Dedifferentiated amniotic fluid mesenchymal stem cell (primary cell): Measurements from ENCODE around the gene NINL.
A peak's percentile ranks its signal among the peaks of the same experiment; 100 is the strongest.
"Not testable (repeated sequence)": the region's sequence is repeated elsewhere in the genome, so short reads cannot be mapped to it uniquely, and the experiment has no call there.

Experiments
- DNase-seq: peaks from one replicate; pipeline ENCODE4 v3.0.0-alpha.2; 2016; ENCODE audit errors: extremely low spot score

The NINL gene

DNA sequence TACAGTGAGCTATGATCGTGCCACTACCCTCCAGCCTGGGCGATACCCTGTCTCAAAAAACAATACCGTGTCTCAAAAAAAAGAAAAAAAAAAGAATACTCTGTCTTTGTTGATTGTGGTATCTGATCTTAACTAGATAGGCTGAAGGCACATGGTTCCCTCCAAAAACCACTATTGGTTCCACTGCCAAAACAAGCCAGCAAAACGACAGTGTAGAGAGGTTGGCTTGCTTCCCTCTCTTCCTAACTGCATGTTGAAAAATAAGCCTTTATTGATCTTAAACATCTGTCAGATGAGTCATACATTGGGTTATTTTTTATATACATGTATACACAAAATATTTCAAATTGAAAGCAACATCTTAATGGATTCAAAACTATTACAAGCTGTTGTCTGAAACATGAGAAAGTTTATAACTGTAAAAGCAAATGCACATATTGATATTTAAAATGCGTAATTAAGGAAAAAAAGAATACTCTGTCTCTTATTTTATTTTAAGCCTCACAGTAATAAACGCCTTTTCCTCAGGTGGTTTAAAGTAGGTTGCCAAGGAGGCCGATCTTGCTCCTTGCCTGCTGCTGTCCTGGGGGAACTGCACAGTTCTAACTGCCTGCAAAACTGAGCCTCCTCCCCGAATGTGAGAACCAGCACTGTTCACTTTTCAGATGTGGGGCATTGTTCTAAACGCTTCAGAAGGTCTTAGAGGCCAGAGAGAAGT, 7.0 kb upstream of the NINL start:
- DNase-seq = no peak

DNA sequence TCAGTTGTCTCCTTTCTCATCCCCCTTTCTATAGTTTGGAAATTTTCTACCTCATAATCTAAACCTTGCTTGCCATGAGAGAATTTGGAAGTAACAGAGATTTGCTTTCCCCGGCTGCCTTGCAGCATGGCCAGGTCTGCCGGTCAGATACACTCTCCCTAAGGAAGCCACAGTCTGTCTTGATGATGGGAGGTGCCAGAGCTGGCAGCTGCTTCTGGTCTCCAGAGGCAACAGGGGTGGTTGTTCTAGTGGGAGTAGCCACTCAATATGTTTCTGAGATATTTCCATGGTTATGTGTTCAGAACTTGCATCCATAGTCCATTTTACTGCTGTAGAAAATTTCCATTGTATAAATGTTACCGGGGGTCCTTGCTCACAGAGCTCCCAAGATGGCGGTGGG, 5.4 kb upstream of the NINL start:
- DNase-seq = not testable (repeated sequence)

DNA sequence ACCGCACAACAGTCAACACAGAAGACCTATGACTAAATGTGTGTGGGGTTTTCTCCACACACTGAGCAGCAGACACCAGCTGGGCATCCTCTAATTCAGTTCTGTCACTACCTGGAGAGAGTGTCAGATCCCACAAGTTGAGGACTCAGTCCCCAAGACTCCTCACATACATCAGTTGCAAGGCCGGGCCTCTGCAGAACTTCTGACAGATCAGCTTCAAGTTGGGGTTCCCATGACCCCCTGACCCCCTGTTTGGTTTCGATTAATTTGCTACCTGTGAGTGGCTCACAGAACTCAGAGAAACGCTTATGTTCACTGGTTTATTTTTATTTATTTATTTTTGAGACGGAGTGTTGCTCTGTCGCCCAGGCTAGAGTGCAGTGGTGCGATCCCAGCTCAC, 3.2 kb upstream of the NINL start:
- DNase-seq = no peak

DNA sequence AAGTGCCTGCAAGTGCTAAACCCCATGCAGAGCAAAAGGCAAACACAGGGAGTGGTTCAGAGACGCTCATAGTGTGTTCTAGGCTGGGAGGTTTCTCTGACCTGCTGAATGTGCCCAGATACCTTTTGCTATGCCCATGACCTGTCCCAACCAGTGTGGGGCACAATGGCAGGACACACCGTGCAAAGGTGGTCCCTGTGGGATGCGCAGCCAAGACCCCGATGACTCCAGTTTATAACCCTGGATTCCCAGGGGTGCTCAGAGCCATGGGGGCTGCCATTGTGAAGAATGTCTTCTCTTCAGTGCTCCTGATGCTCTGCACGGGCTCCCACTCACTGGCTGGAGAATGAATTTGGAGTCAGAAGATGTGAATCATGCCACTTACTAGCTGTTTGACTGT, 2.2 kb upstream of the NINL start:
- no peak for DNase-seq

DNA sequence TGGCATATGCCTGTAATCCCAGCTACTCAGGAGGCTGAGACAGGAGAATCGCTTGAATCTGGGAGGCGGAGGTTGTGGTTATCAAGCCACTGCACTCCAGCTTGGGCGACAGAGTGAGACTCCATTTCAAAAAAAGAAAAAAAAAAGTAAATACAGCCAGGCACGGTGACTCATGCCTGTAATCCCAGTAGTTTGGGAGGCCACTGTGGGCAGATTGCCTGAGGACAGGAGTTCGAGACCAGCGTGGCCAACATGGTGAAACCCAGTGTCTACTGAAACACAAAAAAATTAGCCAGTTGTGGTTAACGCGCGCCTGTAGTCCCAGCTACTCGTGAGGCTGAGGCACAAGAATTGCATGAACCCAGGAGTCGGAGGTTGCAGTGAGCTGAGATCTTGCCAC, 1.5 kb upstream of the NINL start:
- no peak for DNase-seq

DNA sequence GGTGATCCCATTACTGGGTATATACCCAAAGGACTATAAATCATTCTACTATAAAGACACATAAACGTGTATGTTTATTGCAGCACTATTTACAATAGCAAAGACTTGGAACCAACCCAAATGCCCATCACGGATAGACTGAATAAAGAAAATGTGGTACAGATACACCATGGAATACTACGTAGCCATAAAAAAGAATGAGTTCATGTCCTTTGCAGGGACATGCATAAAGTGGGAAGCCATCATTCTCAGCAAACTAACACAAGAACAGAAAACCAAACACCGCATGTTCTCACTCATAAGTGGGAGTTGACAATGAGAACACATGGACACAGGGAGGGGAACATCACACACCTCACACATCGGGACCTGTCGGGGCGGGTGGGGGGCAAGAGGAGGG, 1.7 kb downstream of the NINL start:
- DNase-seq = not testable (repeated sequence)

DNA sequence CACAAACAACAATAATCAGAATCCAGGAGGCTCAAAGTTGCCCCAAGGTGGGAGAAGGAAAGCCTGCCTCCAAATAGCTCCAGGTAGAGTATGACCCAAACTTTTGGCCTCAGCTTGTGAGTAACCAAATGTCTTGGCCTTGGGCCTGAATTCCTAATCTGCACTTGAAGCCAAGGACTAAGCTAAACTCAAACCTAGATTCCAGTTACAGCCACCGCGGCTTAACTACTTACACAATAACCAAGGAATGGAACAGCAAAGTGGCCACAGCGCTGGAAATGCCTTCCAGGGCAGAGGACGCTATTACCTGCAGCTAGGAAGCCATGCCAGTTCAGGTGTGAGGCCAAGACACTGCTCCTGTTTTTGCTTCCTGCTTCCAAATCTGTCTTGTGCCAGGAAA, 4.6 kb downstream of the NINL start:
- no peak for DNase-seq

DNA sequence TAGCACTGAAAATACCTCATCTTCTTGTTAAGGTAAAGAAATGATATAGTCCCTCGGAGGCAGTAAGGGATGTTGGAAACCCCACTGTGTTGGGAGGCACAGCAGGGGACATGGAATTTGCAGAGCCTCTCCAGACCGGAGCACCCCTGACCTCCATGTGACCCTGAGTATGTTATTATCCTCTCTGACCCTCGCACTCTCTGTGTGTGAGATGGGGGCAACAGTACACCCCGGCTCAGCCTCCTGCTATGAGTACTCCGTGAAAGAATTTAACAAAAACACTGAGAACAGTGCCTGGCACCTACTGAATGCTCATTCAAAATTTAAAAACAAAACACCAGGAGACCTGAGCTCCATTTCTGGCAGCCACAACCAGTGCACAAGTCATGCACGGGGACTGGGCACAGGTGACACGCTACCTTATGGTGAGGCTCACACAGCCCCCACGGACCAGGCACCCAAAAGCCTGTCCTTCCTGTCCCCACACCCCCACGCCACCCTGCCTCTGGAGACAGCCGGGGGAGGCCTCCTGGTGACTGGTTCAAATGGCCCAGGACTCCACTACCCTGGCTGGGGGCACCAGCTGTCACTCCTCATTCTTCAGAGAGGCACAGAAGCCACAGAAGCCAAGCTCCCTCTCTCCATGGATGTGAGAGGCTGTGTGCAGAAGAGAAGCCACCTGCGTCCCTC, 6.1 kb downstream of the NINL start:
- no peak for DNase-seq

DNA sequence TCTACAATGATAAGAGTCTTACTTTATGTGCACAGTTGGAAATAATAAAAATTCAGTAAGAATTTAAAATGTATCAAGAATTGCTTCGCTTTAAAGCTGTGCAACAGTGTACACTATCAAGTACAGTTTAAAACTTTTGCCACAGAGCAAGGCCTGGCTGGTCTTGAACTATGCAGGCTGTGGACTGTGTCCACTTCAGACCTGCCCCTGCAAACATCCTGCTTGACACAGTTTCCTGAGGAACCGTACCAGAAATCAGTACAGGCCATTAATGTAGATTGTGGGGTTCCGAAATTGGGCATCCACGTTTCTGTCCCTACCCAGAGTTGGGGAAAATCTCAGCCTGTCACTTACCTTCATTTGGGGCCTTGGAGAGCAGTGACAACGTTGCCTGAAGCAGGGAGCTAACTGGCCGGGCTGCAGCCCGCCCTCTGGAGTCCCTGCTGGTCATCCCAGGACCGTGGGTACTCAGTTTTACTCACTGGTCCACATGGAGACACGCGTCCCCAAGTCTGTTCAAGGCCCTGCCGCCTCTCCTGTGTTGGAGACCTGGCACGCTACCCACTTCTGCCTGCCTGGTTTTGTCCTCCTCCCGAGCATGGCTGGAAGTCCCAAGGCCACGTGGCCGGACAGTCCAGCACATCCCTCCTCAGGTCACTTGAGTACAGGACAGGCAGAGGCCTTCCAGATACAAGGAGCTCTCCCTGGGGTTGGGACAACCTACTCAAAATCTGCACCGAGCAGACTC, 8.4 kb downstream of the NINL start:
- no peak for DNase-seq

DNA sequence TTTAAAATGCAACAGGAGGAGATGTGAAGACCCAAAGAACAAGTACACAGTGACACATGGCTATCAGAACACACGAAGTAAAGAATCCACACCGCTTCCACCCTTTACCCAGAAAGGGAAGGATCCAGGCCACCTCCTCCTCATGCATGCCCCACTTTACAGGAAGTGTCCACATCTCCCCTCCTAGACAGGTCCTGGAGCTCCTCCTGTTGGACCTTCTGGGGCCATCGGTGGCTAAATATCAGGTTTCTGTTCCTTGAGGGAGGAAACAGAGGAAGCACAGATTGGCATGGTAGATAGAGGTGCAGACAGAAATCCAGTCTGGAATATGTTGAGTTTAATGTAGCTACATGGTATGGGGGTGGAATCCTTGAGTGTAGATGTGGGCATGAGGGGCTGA, 10.9 kb downstream of the NINL start:
- no peak for DNase-seq

DNA sequence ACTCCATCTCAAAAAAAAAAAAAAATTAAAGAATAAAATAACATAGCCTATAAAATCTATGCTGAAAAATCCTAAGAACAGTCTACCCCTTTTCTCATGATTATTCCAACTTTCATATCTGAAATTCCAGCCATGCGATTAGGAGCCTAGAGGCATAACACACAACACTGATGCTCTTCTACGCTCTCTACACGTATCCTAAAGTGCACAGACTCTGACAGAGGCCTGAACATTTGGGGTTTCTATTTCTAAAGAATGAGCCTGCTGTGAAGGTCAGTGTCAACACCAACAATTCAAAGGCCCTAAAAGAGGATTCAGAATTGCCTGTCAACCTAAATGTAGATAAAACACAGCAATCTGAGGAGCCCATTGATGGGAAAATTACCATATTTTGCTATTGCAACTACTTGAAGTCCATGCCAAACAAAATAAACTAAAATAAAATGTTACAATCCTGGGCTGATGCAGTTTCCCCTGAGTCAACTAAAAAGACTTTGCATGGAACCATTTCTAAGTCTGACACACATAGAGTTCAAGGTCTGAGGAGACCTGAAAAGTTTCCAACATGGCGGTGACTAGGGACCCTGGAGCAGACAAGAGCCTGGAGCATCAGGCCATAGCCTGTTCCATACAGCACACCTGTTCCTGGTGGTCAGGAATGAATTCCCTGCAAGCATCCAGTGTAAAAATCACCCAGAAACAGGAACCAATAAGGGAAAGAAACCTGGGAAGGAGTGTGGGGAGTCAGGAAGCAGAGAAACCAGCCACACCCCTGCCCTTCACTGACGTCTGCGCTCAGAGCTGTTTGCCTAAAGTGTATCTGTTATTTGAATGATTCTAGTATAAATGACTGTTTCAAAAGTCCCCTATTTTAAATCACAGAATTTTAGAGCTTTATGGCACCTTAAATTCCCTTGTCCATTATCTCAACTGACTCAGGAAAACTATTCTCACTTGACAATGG, 11.8 kb downstream of the NINL start:
- peak; percentile 36 for DNase-seq

DNA sequence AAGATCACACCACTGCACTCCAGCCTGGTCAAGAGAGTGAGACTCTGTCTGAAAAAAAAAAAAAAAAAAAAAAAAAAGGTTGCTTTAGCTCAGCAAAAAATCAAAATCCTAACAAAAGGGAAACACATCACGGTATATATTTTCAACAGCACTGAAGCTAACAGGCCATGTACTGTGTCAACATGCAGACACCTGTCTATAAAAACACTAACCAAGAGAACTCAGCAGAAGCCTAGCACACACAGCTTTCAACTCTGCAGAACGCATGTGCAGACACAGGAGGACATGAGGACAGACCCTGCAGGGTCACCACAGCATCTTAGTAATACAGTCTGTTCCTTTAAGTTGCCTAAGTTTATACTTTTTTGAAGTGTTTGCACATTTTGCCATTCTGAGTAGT, 13.5 kb downstream of the NINL start:
- DNase-seq = no peak

DNA sequence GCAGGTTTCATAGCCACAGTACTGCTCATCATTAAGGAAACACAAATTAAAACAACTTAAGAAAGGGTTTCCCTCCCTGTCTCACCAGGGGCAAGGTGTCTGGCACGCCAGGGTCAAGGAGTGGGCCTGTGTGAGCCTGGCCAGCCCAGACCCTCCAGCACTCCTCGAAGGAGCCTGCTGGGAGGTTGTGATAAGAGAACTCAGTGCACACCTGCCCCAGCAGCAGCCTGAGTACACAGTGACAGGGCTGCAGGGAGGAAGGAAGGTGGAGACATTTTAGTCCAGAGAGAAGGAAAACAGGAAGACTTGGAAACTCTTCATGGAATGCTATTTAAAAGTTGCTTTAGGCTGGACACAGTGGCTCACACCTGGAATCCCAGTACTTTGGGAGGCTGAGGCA, 14.1 kb downstream of the NINL start:
- DNase-seq = no peak

DNA sequence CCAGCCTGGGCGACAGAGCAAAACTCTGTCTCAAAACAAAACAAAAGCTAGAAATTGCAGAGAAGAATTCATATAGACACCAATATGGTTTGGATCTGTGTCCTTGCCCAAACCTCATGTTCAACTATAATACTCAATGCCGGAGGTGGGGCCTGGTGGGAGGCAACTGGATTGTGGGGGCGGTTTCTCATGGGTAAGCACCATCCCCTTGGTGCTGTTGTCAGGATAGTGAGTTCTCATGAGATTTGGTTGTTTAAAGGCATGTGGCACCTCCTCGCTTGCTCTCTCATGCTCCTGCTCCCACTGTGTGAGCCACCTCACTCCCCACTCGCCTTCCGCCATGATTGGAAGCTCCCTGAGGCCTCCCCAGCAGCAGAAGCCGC, 15.2 kb downstream of the NINL start:
- DNase-seq = no peak

DNA sequence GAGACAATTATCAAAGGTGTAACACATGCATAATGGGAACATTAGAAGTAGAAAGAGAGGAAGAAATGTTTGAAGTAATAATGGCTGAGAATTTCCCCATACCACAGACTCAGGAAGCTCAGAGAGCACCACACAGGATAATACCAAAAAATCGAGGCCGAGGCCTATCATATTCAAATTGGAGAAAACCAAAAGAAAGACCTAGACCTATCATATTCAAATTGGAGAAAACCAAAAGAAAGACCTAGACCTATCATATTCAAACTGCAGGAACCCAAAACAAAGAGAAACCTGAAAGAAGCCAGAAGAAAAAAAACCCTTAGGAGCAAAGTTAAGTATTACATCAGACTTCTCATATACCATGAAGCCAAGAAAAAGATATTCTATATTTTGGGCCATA, 18.0 kb downstream of the NINL start:
- no peak for DNase-seq

DNA sequence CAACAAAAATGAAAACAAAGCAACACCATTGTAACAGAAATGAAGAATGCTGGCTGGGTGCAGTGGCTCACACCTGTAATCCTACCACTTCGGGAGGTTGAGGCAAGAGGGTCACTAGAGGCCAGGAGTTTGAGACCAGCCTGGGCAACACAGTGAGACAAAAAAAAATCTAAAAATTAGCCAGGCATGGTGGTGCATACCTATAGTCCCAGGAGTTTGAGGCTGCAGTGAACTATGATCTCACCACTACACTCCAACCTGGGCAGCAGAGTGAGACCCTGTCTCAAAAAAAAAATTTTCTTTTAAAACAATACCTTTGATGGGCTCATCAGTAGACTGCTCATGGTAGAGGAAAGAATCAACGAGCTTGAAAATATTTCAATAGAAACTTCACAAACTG, 18.5 kb downstream of the NINL start:
- DNase-seq = no peak

DNA sequence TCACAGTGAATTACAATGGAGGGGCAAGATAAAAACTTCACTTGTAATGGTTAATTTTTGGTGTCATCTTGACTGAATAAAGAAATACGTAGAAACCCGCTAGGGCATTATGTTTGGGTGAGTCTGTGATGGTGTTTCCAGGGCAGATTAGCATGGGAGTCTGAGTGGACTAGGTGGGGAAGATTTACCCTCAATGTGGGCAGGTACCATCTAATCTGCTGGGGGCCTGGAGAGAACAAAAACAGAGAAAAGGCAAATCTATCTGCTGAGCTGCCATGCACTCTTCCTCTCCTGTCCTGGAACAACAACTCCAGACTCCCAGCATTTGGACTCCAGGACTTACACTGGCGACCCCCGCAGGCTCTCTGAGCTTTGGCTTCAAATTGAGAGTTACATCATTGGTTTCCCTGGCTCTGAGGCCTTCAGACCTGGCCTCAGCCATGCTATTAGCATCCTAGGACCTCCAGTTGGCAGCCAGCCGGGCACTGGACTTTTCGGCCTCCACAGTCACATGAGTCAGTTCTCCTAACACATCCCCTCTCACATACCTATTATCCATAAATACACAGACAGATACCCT, 19.7 kb downstream of the NINL start:
- DNase-seq = no peak

DNA sequence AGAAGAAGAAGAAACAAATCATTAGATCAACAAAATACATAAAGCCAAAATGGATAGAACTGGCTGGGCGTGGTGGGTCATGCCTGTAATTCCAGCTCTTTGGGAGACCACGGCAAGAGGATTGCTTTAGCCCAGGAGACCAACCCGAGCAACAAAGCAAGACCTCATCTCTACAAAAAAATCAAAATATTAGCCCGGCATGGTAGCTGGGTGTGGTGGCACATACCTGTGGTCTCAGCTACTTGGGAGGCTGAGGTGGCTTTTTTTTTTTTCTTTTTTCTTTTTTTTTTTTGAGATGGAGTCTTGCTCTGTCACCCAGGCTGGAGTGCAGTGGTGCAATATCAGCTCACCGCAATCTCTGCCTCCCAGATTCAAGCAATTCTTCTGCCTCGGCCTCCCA, 21.5 kb downstream of the NINL start:
- DNase-seq = no peak

DNA sequence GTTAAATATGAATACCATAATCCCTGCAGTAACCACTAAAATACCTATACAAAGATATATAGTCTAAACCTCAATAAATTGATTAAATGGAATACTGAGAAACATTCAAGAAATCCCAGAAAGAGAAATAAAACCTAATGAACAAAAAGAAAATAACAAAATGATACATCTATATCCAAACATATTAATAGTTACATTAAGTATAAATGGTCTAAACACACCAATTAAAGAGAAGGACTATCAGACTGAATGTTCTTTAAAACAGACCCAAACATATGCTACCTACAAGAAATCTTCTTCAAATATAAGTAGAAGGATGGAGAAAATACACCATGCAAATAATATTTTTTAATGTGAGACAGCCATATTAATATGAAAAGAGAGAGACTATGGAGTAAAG, 22.0 kb downstream of the NINL start:
- no peak for DNase-seq

DNA sequence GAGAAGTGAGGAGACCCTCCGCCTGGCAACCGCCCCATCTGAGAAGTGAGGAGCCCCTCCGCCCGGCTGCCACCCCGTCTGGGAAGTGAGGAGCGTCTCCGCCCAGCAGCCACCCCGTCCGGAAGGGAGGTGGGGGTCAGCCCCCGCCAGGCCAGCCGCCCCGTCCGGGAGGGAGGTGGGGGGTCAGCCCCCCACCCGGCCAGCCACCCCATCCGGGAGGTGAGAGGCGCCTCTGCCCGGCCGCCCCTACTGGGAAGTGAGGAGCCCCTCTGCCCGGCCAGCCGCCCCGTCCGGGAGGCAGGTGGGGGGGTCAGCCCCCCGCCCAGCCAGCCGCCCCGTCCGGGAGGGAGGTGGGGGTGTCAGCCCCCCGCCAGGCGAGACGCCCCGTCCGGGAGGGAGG, 23.6 kb downstream of the NINL start:
- DNase-seq = not testable (repeated sequence)

DNA sequence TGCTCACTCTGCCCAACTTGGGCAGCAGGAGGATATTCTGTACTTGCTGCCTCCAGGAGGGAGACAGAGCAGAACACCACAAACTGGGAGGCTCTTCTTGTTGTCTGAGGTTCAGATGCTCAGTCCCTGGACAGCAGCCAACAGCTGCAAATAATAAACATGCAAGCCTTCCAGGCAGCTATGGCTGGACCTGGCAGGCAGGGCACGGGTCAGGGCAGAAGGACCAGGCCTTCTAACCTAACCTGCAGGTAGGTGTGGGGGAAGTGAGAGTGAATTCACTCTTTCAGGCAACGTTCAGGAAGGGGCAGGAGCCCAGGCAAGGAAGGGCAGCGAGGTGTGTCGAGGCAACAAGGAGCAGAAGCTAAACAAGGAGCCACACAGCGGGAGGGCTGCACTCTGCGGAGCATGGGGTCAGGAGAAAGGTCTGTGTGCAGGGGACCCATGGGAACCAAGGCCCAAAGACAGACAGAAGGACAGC, 31.5 kb downstream of the NINL start:
- DNase-seq = peak; percentile 20
